HepG2 (cell line): ENCODE results near the gene DCTN3. TPM values are rescaled to one million over a fixed set of nuclear protein-coding genes. Genes with fewer than 3 reads are reported as not detected.
A peak's percentile ranks its signal among the peaks of the same experiment; 100 is the strongest.

ENCODE experiments used
- ARID4A ChIP-seq: sonication (generic); formaldehyde crosslinking; IDR thresholded peaks from 2 replicates; pipeline ENCODE4 v1.5.0; 2020; ENCODE audit warnings: mild to moderate bottlenecking, missing genetic modification reagents, borderline replicate concordance
- ATF1 ChIP-seq: IDR thresholded peaks from 2 replicates; pipeline ENCODE4 v1.6.1; 2016; ENCODE audit warnings: mild to moderate bottlenecking, control low read depth
- BHLHE40 ChIP-seq: IDR thresholded peaks from 2 replicates; pipeline ENCODE4 v1.6.1; 2011; ENCODE audit warnings: low read length, improper control_type of control experiment
- CREB3 ChIP-seq: sonication (generic); formaldehyde crosslinking; IDR thresholded peaks from 2 replicates; pipeline ENCODE4 v1.5.0; 2020; ENCODE audit warnings: missing genetic modification reagents
- E2F2 ChIP-seq: sonication (generic); formaldehyde crosslinking; IDR thresholded peaks from 2 replicates; pipeline ENCODE4 v1.4.0; 2020; ENCODE audit warnings: missing genetic modification reagents, borderline replicate concordance
- MIER3 ChIP-seq: IDR thresholded peaks from 2 replicates; pipeline ENCODE4 v1.6.1; 2016; ENCODE audit warnings: missing compliant biosample characterization, borderline replicate concordance
- MZF1 ChIP-seq: sonication (generic); formaldehyde crosslinking; IDR thresholded peaks from 2 replicates; pipeline ENCODE4 v1.8.1; 2023; ENCODE audit warnings: mild to moderate bottlenecking, missing genetic modification reagents, borderline replicate concordance
- PHF20 ChIP-seq: sonication (generic); formaldehyde crosslinking; IDR thresholded peaks from 2 replicates; pipeline ENCODE4 v1.5.0; 2020; ENCODE audit warnings: mild to moderate bottlenecking, missing genetic modification reagents
- TBX2 ChIP-seq: sonication (generic); formaldehyde crosslinking; IDR thresholded peaks from 2 replicates; pipeline ENCODE4 v1.5.0; 2020; ENCODE audit warnings: missing genetic modification reagents, mild to moderate bottlenecking, borderline replicate concordance
- TGIF2 ChIP-seq: IDR thresholded peaks from 2 replicates; pipeline ENCODE4 v1.6.1; 2016; ENCODE audit warnings: control low read depth, missing compliant biosample characterization
- ZBTB33 ChIP-seq: sonication (generic); formaldehyde crosslinking; IDR thresholded peaks from 2 replicates; pipeline ENCODE4 v1.4.0; 2020; ENCODE audit warnings: missing genetic modification reagents
- ZFP36L1 ChIP-seq: sonication (generic); formaldehyde crosslinking; IDR thresholded peaks from 2 replicates; pipeline ENCODE4 v1.8.0; 2022; ENCODE audit warnings: mild to moderate bottlenecking, missing genetic modification reagents, moderate library complexity
- ZGPAT ChIP-seq: IDR thresholded peaks from 2 replicates; pipeline ENCODE4 v1.6.1; 2016; ENCODE audit warnings: mild to moderate bottlenecking
- ZNF350 ChIP-seq: sonication (generic); formaldehyde crosslinking; IDR thresholded peaks from 2 replicates; pipeline ENCODE4 v1.4.0; 2020; ENCODE audit warnings: mild to moderate bottlenecking, low read depth, missing genetic modification reagents, borderline replicate concordance
- ZNF354B ChIP-seq: sonication (generic); formaldehyde crosslinking; IDR thresholded peaks from 2 replicates; pipeline ENCODE4 v1.8.0; 2022; ENCODE audit warnings: mild to moderate bottlenecking, missing genetic modification reagents
- ZNF414 ChIP-seq: sonication (generic); formaldehyde crosslinking; IDR thresholded peaks from 2 replicates; pipeline ENCODE4 v1.5.0; 2020; ENCODE audit warnings: missing genetic modification reagents
- ZNF558 ChIP-seq: sonication (generic); formaldehyde crosslinking; IDR thresholded peaks from 2 replicates; pipeline ENCODE4 v1.9.0; 2022; ENCODE audit warnings: mild to moderate bottlenecking, missing genetic modification reagents, borderline replicate concordance
- ZNF589 ChIP-seq: sonication (generic); formaldehyde crosslinking; conservative IDR thresholded peaks from 2 replicates; pipeline ENCODE4 v1.8.0; 2022; ENCODE audit warnings: mild to moderate bottlenecking, moderate library complexity, missing genetic modification reagents
- polyA plus RNA-seq, 8 experiments: library from polyadenylated mRNA; depleted of rRNA in 3 of 8; stranded (reverse) in 7 of 8; unstranded in 1 of 8; fragments of >200 nt; fragmentation: Illumina TruSeq in 4 of 8; extraction: Trizol in 4 of 8; gene quantifications; 2 replicates each; pipeline versions ENCODE4 v1.2.1 to v1.2.3, GENCODE V29; 2011 to 2016; ENCODE audit warnings: low read depth in 4 of 8, missing spikeins in 1 of 8, mixed read lengths in 1 of 8; ENCODE audit not compliant: insufficient read depth in 1 of 8
- total RNA-seq, 5 experiments: library from RNA; depleted of rRNA; stranded (reverse); fragments of >200 nt; fragmentation: Illumina TruSeq; extraction: Trizol; gene quantifications; 2 replicates each; pipeline ENCODE4 v1.2.3, GENCODE V29; 2016; ENCODE audit warnings: low read depth in 1 of 5

Gene DCTN3
- total and polyA plus RNA-seq, 2 of the 13 experiments (the other 11 are each of a cell fraction or from before 2014, with no cell fraction given): 27.4 to 34.5 TPM

GRCh38 chr9:34620061-34620994 lies at the start of gene DCTN3 (continued):
- TF ChIP-seq ZBTB33 (CRISPR knock-in tag) (no peak), ZNF350 (CRISPR knock-in tag) (no peak), ZGPAT (CRISPR knock-in tag) (no peak), ATF1 (peak; percentile 86), ZNF354B (no peak), ZFP36L1 (CRISPR knock-in tag) (no peak), TBX2 (CRISPR knock-in tag) (peak; percentile 39), E2F2 (no peak), ZNF414 (no peak), MZF1 (CRISPR knock-in tag) (no peak), ARID4A (CRISPR knock-in tag) (peak; percentile 87), BHLHE40 (no peak), TGIF2 (CRISPR knock-in tag) (peak; percentile 97), MIER3 (peak; percentile 52; the same call in 1 of the 2 replicates), PHF20 (CRISPR knock-in tag) (peak; percentile 81), ZNF558 (CRISPR knock-in tag) (no peak), ZNF589 (CRISPR knock-in tag) (no peak), CREB3 (CRISPR knock-in tag) (no peak)
